ENCODE results near the gene FGF18.

- no peak for TF ChIP-seq ARNT (IDR thresholded peaks at IDR 0.05)
- TF ChIP-seq FOXM1 (IDR thresholded peaks at IDR 0.05; ENCODE audit: borderline replicate concordance) = no peak
- no peak for TF ChIP-seq SUZ12 (IDR thresholded peaks at IDR 0.05)
- TF ChIP-seq PKNOX1 (IDR thresholded peaks at IDR 0.05) = no peak
- no peak for TF ChIP-seq SP1 (IDR thresholded peaks at IDR 0.05)
- TF ChIP-seq FOXK2 (IDR thresholded peaks at IDR 0.05) = no peak
These were observed 45.4 kb downstream of the FGF18 start for GRCh38 chr5:171464829-171465228.
